K562 (cell line): Measurements from ENCODE around the gene CCR6. TPM values are rescaled to one million over a fixed set of nuclear protein-coding genes. Genes with fewer than 3 reads are reported as not detected.

Source experiments
- ATAC-seq: fragments of 200-7000 bp; cut with Tn5 transposase; 3 replicates; pipeline ENCODE4 v1.9.1; 2020; ENCODE audit warnings: moderate library complexity
- BruUV-seq: library from RNA; stranded (reverse); fragments of 400-500 nt; replicated peaks from 2 replicates; lab custom pipeline; 2021; lab: Mats Ljungman, UMichigan
- CTCF ChIA-PET: fragments of 300-600 bp; formaldehyde crosslinking; extraction: SDS; loops from one replicate; lab custom pipeline; 2021; ENCODE audit warnings: low intra/inter-chr PET ratio; lab: Yijun Ruan, JAX
- POLR2A ChIA-PET: fragments of 300-600, 350-650 bp; sonication (Branson Sonifier 250); formaldehyde crosslinking; extraction: SDS; loops from one replicate; lab custom pipeline; 2021; ENCODE audit warnings: antibody characterized with exemption, inconsistent platforms; lab: Yijun Ruan, JAX
- DNase-seq, 4 experiments: peaks; one replicate each; pipeline versions ENCODE4 v3.0.0 to v3.0.0-alpha.2; 2011 to 2018; ENCODE audit warnings: low spot score in 3 of 4, mixed read lengths in 3 of 4; ENCODE audit errors: extremely low read depth in 1 of 4
- FAIRE-seq: peaks from 2 replicates; lab custom pipeline; 2011; peaks lifted over from hg19 to GRCh38; lab: Jason Lieb, UNC
- H2AFZ ChIP-seq: 2 replicates; pipeline ENCODE4 v1.6.0; 2011; ENCODE audit warnings: low read depth, low read length, control low read depth, inconsistent platforms
- H3K27ac ChIP-seq: fragments of 200-600 bp; 3 replicates; pipeline ENCODE4 v1.8.0; 2011; ENCODE audit warnings: low read depth, mild to moderate bottlenecking, control low read depth, inconsistent platforms, low read length, moderate library complexity, mixed read lengths; ENCODE audit errors: extremely low read depth
- H3K27me3 ChIP-seq, 2 experiments: fragments of 300-600 bp in 1 of 2; 2 replicates in 1 of 2; 3 replicates in 1 of 2; pipeline versions ENCODE4 v1.6.0 to v1.8.0; 2011; ENCODE audit warnings: inconsistent platforms in 2 of 2, low read length in 2 of 2, mild to moderate bottlenecking in 1 of 2, mixed read lengths in 1 of 2, moderate library complexity in 1 of 2; ENCODE audit not compliant: control insufficient read depth in 2 of 2, insufficient read depth in 2 of 2
- H3K36me3 ChIP-seq: fragments of 300-600 bp; 3 replicates; pipeline ENCODE4 v1.8.0; 2011; ENCODE audit warnings: mild to moderate bottlenecking, low read length, inconsistent platforms; ENCODE audit not compliant: control insufficient read depth, insufficient read depth
- H3K4me1 ChIP-seq, 2 experiments: fragments of 200-600 bp in 1 of 2; replicated peaks in 1 of 2; 2 replicates in 1 of 2; 3 replicates in 1 of 2; pipeline versions ENCODE4 v1.5.1 to v1.8.0; 2011; ENCODE audit warnings: inconsistent platforms in 2 of 2, low read length in 2 of 2, mild to moderate bottlenecking in 1 of 2, mixed read lengths in 1 of 2, moderate library complexity in 1 of 2; ENCODE audit not compliant: control insufficient read depth in 2 of 2, insufficient read depth in 2 of 2
- H3K4me2 ChIP-seq: 2 replicates; pipeline ENCODE4 v1.6.1; 2011; ENCODE audit warnings: low read length, control low read depth, inconsistent platforms, mixed read lengths; ENCODE audit not compliant: insufficient read depth
- H3K4me3 ChIP-seq: fragments of 200-600 bp; sonication (generic), shearing (Covaris generic); 2 replicates; pipeline ENCODE4 v1.5.1; 2016; ENCODE audit warnings: control low read depth, inconsistent platforms
- H3K79me2 ChIP-seq: fragments of 200-600 bp; 3 replicates; pipeline ENCODE4 v1.8.0; 2011; ENCODE audit warnings: low read length, inconsistent platforms; ENCODE audit not compliant: control insufficient read depth, insufficient read depth
- H3K9ac ChIP-seq, 2 experiments: 2 replicates each; pipeline versions ENCODE4 v1.6.0 to v1.6.1; 2011; ENCODE audit warnings: low read depth in 2 of 2, low read length in 2 of 2, control low read depth in 1 of 2, inconsistent platforms in 1 of 2, mild to moderate bottlenecking in 1 of 2, mixed read lengths in 1 of 2; ENCODE audit not compliant: insufficient read depth in 1 of 2
- H3K9me1 ChIP-seq: one replicate; pipeline ENCODE4 v1.6.0; 2011; ENCODE audit warnings: inconsistent platforms, mild to moderate bottlenecking, low read length, moderate library complexity; ENCODE audit not compliant: control insufficient read depth, insufficient read depth
- H3K9me3 ChIP-seq: replicated peaks from 2 replicates; pipeline ENCODE4 v1.5.1; 2011; ENCODE audit warnings: low read depth, low read length, inconsistent platforms; ENCODE audit not compliant: control insufficient read depth, insufficient read depth
- H4K20me1 ChIP-seq: replicated peaks from 2 replicates; pipeline ENCODE4 v1.6.1; 2011; ENCODE audit warnings: low read length, inconsistent platforms, mixed read lengths; ENCODE audit not compliant: control insufficient read depth, insufficient read depth
- HEY1 ChIP-seq: fragments of 250-450 bp; sonication (Bioruptor Pico); IDR thresholded peaks from 2 replicates; pipeline ENCODE4 v1.5.0; 2020; ENCODE audit warnings: mild to moderate bottlenecking, moderate library complexity, borderline replicate concordance
- NRF1 ChIP-seq, 2 experiments: fragments of 450-650 bp; IDR thresholded peaks in 1 of 2; conservative IDR thresholded peaks in 1 of 2; 2 replicates each; pipeline ENCODE4 v1.6.1; 2014; ENCODE audit warnings: mild to moderate bottlenecking in 2 of 2
- SRSF3 ChIP-seq: fragments of 200-400 bp; formaldehyde crosslinking; IDR thresholded peaks from 2 replicates; pipeline ENCODE4 v1.6.1; 2016; ENCODE audit warnings: mild to moderate bottlenecking, low read length, moderate library complexity; ENCODE audit not compliant: insufficient read depth
- ZNF511 ChIP-seq: sonication (generic); formaldehyde crosslinking; IDR thresholded peaks from 2 replicates; pipeline ENCODE4 v1.8.0; 2022; ENCODE audit warnings: mild to moderate bottlenecking, missing genetic modification reagents
- ZNF589 ChIP-seq: fragments of 200-800 bp; sonication (Bioruptor generic); IDR thresholded peaks from 2 replicates; pipeline ENCODE4 v1.6.1; 2016; ENCODE audit warnings: low read depth, missing genetic modification characterization, missing compliant biosample characterization
- WGBS: fragments of 100-300 bp; shearing (Covaris generic); methylation state at CpG from one replicate; pipeline ENCODE4 v1.1.6; 2016; ENCODE audit warnings: low coverage, mixed read lengths; ENCODE audit not compliant: insufficient coverage; ENCODE audit errors: missing lambda C conversion rate; 5-methylcytosine and 5-hydroxymethylcytosine counted together
- in situ Hi-C: fragments of 300-500 bp; cut with MboI; formaldehyde crosslinking; loops from 4 replicates; pipeline ENCODE4 v1.15.0; 2018; ENCODE audit warnings: inconsistent platforms, mixed read lengths
- intact Hi-C: fragments of 100-400 bp; cut with micrococcal nuclease; formaldehyde crosslinking; loops from 2 replicates; pipeline ENCODE4 v1.14.2; 2022
- polyA plus RNA-seq, 8 experiments: library from polyadenylated mRNA; depleted of rRNA in 4 of 8; stranded (reverse) in 5 of 8; unstranded in 3 of 8; fragments of >200 nt; fragmentation: Nextera tagmentation in 2 of 8; fragmentation: Illumina TruSeq in 1 of 8; extraction: Ambion mirVana in 2 of 8; extraction: Trizol in 1 of 8; gene quantifications; 2 replicates each; pipeline versions ENCODE4 v1.2.1 to v1.2.3, GENCODE V29; 2011 to 2014; ENCODE audit warnings: inconsistent platforms in 1 of 8, missing spikeins in 1 of 8
- total RNA-seq, 7 experiments: library from RNA; depleted of rRNA in 6 of 7; stranded (reverse); fragments of >200 nt in 6 of 7; fragmentation: Illumina TruSeq in 2 of 7; extraction: Trizol in 2 of 7; gene quantifications; 2 replicates each; pipeline versions ENCODE4 v1.2.1 to v1.2.3, GENCODE V29; 2011 to 2021; ENCODE audit warnings: low replicate concordance in 1 of 7

The CCR6 gene
- total and polyA plus RNA-seq, 9 of the 15 experiments (the other 6 are each of a cell fraction or from before 2014, with no cell fraction given), result not detected

GRCh38 chr6:167093922-167094432 is 28.9 kb upstream of the CCR6 start:
- H4K20me1 ChIP-seq, result no peaks in the 10 kb centered on the region
- 0 out of 4 replicates have a peak overlapping the region, but pooled peaks of 1 of the 2 experiments have one; percentile 36 for H3K9ac ChIP-seq
- ATAC-seq (peak; percentile 55), DNase-seq (no peak)
- H2AFZ ChIP-seq, result no peak overlapping the region
- no TSS peak for BruUV-seq
- H3K79me2 ChIP-seq, result no peaks in the 10 kb centered on the region
- 21% methylated on average over 28 of the region's 28 CpGs for WGBS
- no peak overlapping the region for H3K27ac ChIP-seq
- H3K27me3 ChIP-seq, result peaks cover 54 to 88% of the 10 kb centered on the region in 2 experiments
- POLR2A ChIA-PET, result interaction anchor here (0.6 to 1.1 kb wide), 2 partner anchors 11 to 19 kb away, joined by 3 read pairs; no protein-coding TSS in a partner anchor
- no peaks in the 10 kb centered on the region for H3K9me1 ChIP-seq
- TF ChIP-seq NRF1 (conservative IDR thresholded peaks at IDR 0.05 in 1 of 2, IDR thresholded peaks at IDR 0.05 in 1 of 2) (peak; percentile 84 to 87), HEY1 (CRISPR knock-in tag) (no peak), SRSF3 (no peak), ZNF589 (CRISPR knock-in tag) (no peak), ZNF511 (CRISPR knock-in tag) (no peak)
- TF ChIP-seq, all 486 proteins: peak for 1
- intact Hi-C loops (no loop called here), in situ Hi-C loops (no loop called here)
- CTCF ChIA-PET, result no interaction called here
- Histone ChIP-seq H3K36me3 (no peaks in the 10 kb centered on the region), H3K4me2 (no peak overlapping the region), H3K4me1 (peaks cover 0 to 9% of the 10 kb centered on the region in 2 experiments; a peak in 1 of 5 replicates), H3K9me3 (no peaks in the 10 kb centered on the region), H3K4me3 (no peak overlapping the region)
- FAIRE-seq, result no peak
